ENCODE measurements around the gene SLC6A7.
"Not testable (repeated sequence)": the region's sequence is repeated elsewhere in the genome, so short reads cannot be mapped to it uniquely, and the experiment has no call there.

SLC6A7 gene

GRCh38 chr5:150222906-150223305, 33.0 kb downstream of the SLC6A7 start:
- TF ChIP-seq CTCF (conservative IDR thresholded peaks at IDR 0.05), result no peak
- no peak overlapping the region for H3K27ac ChIP-seq

DNA sequence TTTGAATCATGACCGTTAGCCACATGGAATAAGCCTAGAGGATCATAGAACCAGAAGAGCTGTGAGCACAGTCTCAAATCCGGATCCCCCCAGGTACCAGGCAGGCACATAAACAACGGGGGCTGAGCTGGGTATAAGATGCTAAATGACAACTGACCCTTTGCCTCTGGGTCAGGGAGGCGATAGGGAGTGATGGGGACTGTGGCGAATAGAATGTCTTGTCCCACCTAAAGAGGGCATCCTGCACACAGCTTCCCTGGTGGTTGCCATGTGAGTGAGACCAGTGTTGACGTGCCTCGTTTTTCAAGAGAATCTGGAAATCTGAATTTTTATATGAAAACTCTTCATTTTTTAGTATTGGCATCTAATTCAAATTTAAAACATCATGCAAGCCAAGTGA, 33.6 kb downstream of the SLC6A7 start:
- no peak overlapping the region for H3K27ac ChIP-seq
- TF ChIP-seq CTCF (conservative IDR thresholded peaks at IDR 0.05), result no peak

- H3K27ac ChIP-seq, result no peak overlapping the region
- TF ChIP-seq CTCF (conservative IDR thresholded peaks at IDR 0.05), result no peak
Measured at GRCh38 chr5:150224483-150225027, 34.7 kb downstream of the SLC6A7 start.

DNA sequence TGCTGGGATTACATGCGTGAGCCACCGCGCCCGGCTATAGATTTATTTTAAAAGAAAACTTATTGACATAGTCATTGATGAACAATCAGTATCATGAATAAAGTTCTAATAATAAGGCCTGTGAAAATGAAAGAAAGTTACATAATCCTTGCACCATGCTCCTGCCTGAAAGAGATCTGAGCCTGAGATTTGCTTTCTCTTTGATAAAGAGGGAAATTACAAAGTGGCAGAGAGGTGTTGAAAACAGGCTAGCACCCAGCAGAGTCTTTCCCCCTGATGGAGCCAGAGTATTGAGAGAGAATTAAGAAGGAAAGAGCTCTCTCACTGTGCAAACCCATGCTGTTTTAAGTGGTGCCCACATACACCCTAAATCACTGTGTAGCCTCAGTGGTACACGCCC, 37.2 kb downstream of the SLC6A7 start:
- H3K27ac ChIP-seq, result no peak overlapping the region
- no peak for TF ChIP-seq CTCF (conservative IDR thresholded peaks at IDR 0.05)

- no peak overlapping the region for H3K27ac ChIP-seq
- TF ChIP-seq CTCF (conservative IDR thresholded peaks at IDR 0.05), result no peak
Measured at GRCh38 chr5:150227606-150228273, 37.9 kb downstream of the SLC6A7 start.

DNA sequence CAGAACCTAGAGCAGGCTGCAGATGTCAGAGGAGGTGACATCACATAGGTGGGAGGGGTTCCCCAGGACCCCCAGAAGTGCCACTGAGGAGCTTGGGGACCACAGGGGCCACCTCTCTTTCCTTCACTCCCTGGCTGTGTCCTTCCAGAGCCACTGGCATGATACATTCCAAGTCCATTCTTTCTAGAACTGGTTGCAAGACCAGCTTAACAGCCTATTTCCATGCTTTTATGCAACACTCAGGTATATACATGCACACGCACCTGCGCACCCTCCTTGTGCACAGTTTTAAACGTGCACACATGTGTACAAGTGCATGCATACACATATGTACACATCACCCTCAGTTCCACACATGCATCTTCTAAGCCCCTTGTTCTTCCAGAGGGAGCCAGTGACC, 39.7 kb downstream of the SLC6A7 start:
- TF ChIP-seq CTCF (conservative IDR thresholded peaks at IDR 0.05), result no peak
- no peak overlapping the region for H3K27ac ChIP-seq

GRCh38 chr5:150230842-150231241, 41.0 kb downstream of the SLC6A7 start:
- no peak for TF ChIP-seq CTCF (conservative IDR thresholded peaks at IDR 0.05)
- H3K27ac ChIP-seq, result no peak overlapping the region

GRCh38 chr5:150233706-150234105, 43.8 kb downstream of the SLC6A7 start:
- not testable (repeated sequence) for H3K27ac ChIP-seq
